ENCODE data around the gene SMLR1.
"Not testable (repeated sequence)": the region's sequence is repeated elsewhere in the genome, so short reads cannot be mapped to it uniquely, and the experiment has no call there.

SMLR1 gene

DNA sequence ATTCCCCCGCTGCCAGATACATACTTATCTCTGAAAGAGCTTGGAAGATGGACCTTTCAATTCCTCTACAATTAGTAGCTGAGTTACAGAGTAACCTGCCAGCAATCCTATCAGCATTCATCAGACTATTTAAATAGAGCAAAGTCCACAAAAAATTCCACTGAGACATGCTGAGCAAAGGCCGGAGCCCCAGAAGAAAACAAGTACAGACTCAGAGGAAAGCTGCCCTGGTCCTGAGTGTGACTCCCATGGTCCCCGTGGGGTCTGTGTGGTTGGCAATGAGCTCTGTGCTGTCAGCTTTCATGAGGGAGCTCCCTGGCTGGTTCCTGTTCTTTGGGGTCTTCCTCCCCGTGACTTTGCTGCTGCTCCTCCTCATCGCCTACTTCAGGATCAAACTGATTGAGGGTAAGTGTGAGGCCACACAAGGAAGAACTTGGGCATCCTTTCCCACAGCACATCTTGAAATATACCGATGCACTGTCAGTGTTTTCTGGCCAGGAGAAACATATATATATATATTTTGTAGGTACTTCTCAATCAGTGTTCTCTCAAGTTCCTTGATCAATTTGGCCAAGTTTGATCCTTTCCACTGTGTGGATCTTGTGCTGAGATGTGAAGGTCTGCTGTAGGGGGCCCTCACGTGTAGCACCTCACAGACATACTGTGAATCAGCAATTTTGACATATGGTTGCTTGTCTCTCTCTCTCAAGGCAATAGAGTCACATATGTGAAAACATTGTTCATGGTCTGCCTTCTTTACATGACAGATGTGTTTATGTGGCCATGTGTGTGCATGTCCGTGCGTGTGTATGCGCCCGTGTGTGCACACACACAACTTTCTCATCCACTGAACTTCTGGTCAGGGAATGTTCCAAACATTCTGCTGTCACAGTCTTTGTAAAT lies at the start of gene SMLR1:
Gene SMLR1 (plus strand): TSS at position 160 of the 903 bp plus-strand sequence. CDS start 8 bp downstream, at position 168.
- no peak for DNase-seq

DNA sequence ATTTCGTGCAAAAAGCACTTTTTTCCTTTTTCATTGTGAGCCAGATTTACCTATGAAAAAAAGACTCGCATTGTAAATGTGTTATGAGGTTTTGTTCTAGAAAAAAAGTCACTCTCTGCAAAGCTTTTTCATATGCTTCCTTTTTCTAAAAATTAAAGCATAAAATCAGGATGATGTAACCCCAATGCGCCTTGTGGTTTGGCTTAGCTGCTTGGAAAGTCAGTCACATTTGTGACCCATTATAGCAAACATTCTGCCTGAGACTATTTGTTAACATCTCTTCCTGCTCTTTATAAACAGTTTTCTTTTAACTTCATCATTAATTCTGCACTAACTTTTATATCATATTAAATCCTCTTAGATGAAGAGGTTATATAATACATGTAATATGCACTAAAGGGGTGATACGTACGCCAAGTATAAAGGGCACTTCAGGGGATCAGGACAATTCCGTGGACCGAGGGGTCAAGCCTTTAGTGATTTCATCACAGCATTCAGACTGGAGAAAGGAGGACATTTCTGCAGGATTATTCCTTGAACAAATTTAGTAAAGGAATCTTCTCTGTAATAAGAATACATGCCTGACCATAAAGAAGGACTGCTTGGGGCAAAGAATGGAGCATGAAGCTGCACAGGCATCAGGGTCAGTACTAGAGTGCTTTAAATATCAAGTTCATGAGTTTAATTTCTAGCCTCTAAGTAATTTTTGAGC lies 48.1 kb upstream of the SMLR1 start:
- DNase-seq, result no peak

DNA sequence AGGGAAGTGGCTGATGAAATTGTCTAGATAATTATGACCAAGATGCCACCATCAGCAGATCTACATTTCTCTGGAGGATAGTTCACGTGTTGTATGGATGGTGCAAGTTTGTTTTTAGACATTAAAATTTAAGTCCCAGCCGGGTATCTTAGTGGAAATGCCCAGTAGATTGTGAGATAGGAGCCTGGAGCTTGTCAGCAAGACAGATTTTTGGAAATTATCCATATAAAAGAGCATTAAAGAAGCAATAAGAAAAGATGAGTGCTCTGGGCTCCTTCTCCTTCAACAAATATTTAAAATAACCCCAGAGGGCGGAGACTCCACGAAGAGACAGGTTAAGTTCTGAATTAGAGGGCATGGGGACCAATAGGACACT lies 47.6 kb upstream of the SMLR1 start:
- DNase-seq, result no peak

GRCh38 chr6:130780122-130780521 lies 47.1 kb upstream of the SMLR1 start:
- no peak for DNase-seq

DNA sequence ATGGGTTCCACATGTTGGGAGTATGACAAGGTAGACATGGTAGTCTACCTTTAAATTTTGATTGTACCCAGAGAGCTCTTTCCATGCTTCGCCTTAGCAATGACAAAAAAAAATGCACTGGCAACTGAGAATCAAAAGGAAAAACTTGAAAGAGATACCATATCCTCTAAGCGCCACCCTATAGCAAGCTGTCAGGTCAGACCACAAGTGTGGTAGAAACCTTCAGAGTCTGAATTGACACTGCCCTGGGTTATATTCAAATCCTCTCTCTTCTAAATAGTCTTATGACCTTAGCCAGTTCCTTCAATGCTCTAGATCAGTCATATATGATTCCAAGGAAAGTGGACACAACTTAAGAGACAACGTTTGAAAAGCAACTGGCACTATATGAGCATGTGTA lies 45.6 kb upstream of the SMLR1 start:
- DNase-seq, result no peak

- DNase-seq, result no peak
Measured at GRCh38 chr6:130783416-130784107, 43.6 kb upstream of the SMLR1 start.

- no peak for DNase-seq
Measured at GRCh38 chr6:130787726-130788500, 39.3 kb upstream of the SMLR1 start.

GRCh38 chr6:130788954-130789353 lies 38.3 kb upstream of the SMLR1 start:
- DNase-seq, result no peak

- no peak for DNase-seq
Measured at GRCh38 chr6:130794010-130794697, 33.1 kb upstream of the SMLR1 start.

- no peak for DNase-seq
Measured at GRCh38 chr6:130794738-130795137, 32.5 kb upstream of the SMLR1 start.

DNA sequence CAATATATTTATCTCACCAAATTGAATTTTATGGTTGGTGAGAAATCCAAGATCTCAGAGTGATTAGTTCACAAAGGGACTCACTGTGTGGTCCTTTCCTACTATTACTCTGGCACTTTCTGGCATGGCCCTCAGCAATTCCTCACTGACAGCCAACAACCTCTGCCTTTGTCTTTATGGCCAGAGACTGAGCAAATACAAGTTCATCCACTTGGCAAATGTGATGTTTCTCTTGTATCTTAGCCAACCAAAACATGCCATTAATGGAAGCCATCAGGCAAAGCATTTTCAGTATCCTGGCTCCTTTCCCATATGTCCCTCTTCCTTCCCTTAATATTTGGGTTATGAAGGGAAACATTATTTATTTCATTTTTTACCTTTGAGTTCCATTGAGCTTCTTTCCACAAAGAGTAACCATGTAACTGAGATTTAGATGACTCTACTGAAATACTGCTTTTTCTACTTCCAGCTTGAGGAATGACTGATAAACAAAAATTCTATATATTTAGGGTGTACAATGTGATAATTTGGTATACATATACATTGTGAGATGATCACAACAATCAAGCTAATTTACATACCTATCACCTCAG lies 30.8 kb upstream of the SMLR1 start:
- no peak for DNase-seq

GRCh38 chr6:130797061-130797460 lies 30.1 kb upstream of the SMLR1 start:
- no peak for DNase-seq

DNA sequence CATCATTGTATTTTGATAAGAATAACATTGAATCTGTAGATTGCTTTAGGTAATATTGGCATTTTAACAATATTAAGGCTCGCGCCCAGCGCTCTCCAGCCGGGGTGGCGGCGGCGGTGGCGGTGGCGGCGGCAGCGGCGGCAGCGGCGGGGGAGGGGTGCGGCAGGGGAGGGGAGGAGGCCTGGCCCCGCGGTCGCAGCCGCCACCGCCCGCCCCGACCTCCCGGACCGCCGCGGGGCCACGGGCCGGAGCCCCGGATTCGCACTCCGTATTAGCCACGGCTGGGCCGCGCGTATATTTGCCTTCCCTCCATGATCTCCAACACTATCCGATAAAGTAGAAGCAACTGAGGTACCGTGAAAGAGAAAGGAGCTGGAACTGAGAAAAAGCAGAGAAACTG lies 25.8 kb upstream of the SMLR1 start:
- not testable (repeated sequence) for DNase-seq

GRCh38 chr6:130810307-130811030 lies 16.7 kb upstream of the SMLR1 start:
- peak in 1 of 2 experiments; percentile 3 for DNase-seq

DNA sequence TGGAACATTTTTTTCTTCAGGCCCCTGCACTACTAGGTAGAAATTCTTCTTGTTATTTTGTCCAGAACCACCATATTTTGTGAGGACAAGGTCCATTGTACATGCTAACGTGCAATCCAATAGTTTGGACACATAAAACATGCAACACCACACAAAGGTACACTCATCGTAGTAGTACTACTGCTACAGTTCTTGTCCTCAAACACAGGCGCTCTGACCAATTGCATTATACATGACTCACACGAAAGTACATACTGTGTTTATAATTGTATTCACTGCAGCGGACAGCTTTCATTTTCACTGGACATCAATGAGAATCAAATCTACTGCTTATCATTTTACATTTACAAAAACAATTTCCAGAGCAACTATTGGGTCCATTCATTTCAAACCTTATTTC lies 15.3 kb upstream of the SMLR1 start:
- no peak for DNase-seq

DNA sequence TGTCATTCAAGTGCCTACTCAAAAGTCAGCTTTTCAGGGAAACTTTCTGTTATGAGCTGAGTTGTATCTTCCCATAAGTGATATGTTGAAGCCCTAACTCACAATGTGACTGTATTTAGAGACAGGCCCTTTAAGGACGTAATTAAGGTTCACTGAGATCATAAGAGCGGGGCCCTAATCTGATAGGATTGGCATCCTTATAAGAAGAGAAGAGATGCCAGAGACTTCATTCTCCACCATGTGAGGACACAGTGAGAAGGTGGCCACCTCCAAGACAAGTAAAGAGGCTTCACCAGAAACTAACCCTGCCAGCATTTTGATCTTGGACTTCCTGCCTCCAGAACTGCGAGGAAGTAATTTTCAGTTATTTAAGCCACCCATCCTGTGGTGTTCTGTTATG lies 12.7 kb upstream of the SMLR1 start:
- DNase-seq, result no peak

DNA sequence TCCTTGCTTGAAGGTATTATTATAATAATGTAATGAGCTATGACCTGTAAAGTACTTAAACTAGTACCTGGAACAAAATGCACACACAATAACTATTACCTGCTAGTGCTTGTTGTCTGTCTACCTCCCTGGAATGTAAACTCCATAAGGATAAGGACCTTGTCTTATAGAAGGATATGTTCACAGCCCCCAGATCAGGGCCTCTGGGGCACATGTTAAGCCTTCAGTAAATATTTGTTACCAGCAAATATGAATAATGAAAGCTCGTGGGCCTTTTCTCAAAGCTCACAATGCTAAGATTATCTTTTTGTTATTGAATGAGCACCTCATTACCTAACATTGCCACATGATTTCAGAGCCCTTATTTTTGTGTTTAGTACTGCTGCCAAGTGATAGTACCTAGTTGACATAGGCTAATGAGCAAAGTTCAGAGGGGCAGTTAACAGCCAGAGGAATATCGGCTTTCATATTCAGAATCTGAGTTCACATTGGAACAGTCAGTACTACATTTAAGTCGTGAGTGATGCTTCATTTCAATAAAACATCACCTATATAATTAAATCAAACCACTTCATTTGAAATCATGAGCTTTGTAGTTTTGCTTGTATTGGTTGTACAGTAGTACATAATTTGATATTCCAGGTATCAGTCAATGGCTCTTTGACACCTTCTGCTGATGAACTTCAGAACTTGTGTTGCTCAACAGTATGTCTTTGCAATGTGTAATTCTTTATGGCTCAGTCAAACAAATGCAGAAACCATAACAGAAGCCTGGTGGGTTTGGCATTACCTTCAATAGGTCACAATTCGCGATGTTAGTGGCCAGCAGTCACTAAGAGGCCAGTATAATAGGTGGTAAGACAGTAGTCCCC lies 11.8 kb upstream of the SMLR1 start:
- DNase-seq, result no peak

DNA sequence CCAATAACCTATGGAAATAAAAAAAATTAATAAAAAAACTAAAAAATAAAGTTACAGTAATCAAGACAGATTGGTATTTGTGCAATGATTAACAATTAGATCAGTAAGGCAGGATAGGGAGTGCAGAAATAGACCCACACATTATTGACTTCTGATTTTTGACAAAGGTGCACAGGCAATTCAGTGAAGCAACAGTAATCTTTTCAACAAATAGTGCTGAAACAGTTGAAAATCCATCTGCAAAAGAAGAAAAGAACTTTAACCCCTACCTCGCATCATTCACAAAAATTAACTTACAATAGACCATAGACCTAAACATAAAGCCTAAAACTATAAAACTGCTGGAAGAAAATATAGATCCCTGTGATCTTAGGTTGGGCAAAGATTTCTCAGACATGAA lies 4.5 kb upstream of the SMLR1 start:
- DNase-seq, result no peak

DNA sequence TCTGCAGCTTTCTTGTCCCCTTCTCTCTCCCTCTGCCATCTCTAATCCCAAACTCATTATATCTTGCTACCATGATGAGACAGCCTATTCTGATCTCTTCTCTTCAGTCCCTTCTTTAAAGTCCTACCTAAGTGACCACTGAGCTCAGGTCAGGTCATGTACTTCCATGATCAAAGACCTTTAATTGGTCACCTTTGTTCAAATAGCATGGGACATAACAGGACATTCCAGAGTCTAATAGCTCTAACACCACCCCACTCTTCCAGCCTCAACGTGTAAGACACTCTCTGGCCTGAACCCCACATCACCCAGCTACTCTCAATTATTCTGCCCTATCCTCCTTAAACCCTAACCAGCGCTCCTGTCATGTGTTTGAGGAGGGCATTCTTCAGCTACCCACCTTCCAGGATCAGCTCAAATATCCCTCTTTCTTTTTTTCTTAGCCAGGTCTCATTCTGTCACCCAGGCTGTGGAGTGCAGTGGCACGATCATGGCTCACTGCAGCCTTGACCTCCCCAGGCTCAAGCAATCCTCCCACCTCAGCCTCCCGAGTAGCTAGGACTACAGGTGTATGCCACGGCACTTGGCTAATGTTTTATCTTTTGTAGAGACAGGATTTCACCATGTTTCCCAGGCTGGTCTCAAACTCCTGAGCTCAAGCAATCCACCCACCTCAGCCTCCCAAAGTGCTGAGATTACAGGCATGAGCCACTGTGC lies 2.1 kb upstream of the SMLR1 start:
- DNase-seq, result no peak
